Right lobe of liver (tissue), 6 donors: ENCODE data around the gene UBAC2. TPM values are rescaled to one million over a fixed set of nuclear protein-coding genes. Genes with fewer than 3 reads are reported as not detected.

ENCODE experiments used
- ATAC-seq, 4 donors: fragments of 200-7000 bp; cut with Tn5 transposase; one replicate each; pipeline ENCODE4 v1.9.1; 2020; ENCODE audit warnings: mild to moderate bottlenecking in 4 of 4, moderate library complexity in 4 of 4
- DNase-seq, 3 donors: peaks; one replicate each; pipeline ENCODE4 v3.0.0-alpha.2; 2020
- H3K27ac ChIP-seq, 3 donors: fragments of 200-600 bp; one replicate each; pipeline ENCODE4 v1.8.0; 2022
- H3K27me3 ChIP-seq, 2 donors: fragments of 200-600 bp; one replicate each; pipeline ENCODE4 v1.8.0; 2022
- H3K36me3 ChIP-seq, 4 donors: fragments of 200-600 bp; sonication (generic) in 1 of 4; one replicate each; pipeline versions ENCODE4 v1.5.1 to v1.8.0; 2017 to 2022; ENCODE audit warnings: control low read depth in 1 of 4
- H3K4me1 ChIP-seq, 4 donors: fragments of 200-600 bp; sonication (generic) in 1 of 4; one replicate each; pipeline versions ENCODE4 v1.5.1 to v1.8.0; 2017 to 2022; ENCODE audit warnings: control low read depth in 1 of 4
- H3K4me3 ChIP-seq, 3 donors: fragments of 200-600 bp; one replicate each; pipeline ENCODE4 v1.8.0; 2022
- H3K9me3 ChIP-seq, 4 donors: fragments of 200-600 bp; sonication (generic) in 1 of 4; one replicate each; pipeline versions ENCODE4 v1.5.1 to v1.8.0; 2017 to 2022; ENCODE audit warnings: control low read depth in 1 of 4
- POLR2A ChIP-seq: fragments of 450-650 bp; IDR thresholded peaks from one replicate; pipeline ENCODE4 v1.6.1; 2017; ENCODE audit warnings: antibody characterized with exemption, mild to moderate bottlenecking
- WGBS: methylation state at CpG from one replicate; pipeline ENCODE4 v1.1.6; 2018; ENCODE audit warnings: low coverage, low lambda C conversion rate; ENCODE audit not compliant: insufficient coverage; ENCODE audit errors: missing lambda C conversion rate; 5-methylcytosine and 5-hydroxymethylcytosine counted together
- intact Hi-C, 2 donors: fragments of 100-400 bp; cut with DNase I; formaldehyde crosslinking; loops; one replicate each; pipeline versions ENCODE4 v1.11.2 to v1.14.1; 2022
- total RNA-seq, 6 experiments: library from RNA; depleted of rRNA in 2 of 6; stranded (reverse); fragments of >200 nt in 2 of 6; fragmentation: NEBNext Ultra II Directional in 3 of 6; extraction: Animal tissue kit (Norgen Biotek cat#: 25700) in 3 of 6; gene quantifications; one replicate each; pipeline versions ENCODE4 v1.1.0 to v1.2.4, GENCODE V29; 2016 to 2023
- TF ChIP-seq, protein P1 (sequence below), 4 donors: fragments of 200-600 bp in 3 of 4; fragments of 450-650 bp in 1 of 4; IDR thresholded peaks; one replicate each; pipeline versions ENCODE4 v1.5.1 to v1.8.0; 2016 to 2022; ENCODE audit warnings: antibody characterized with exemption in 4 of 4, mild to moderate bottlenecking in 2 of 4
- donor health status: DM: no; HTN: yes; CAD: no.
- donor health status: DM: no; HTN: no; CAD: no.
- donor health status: DM: no; HTN: no; CAD: no.
- donor health status: DM: no; HTN: yes; CAD: no.
- donor health status: DM: no; HTN: yes; CAD: no.

The UBAC2 gene
- total RNA-seq, 6 experiments from 2014 or later = 30.2 to 45.0 (median 37.0) TPM

DNA sequence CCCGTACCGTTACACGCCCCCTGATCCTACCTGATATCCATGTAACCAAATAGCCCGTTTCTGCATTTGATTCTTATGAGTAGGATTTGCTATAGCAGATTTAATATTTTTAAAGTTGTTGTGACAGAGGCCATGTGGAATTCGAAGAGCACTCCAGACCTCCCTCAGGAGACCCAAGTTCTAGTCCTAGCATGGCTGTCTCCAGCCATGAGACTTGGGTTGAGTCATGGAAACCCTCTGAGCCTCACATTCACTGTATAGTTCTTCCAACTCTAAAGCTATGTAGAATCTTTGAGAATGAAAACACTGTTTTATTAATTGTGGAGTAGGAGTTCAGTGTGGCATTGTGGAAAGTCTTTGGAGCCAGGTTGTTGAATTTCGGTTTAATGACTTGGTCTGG is 114.5 kb downstream of the UBAC2 start:
- intact Hi-C loops = no loop called here
- no peak for TF ChIP-seq POLR2A
- TF ChIP-seq, protein P1, sequence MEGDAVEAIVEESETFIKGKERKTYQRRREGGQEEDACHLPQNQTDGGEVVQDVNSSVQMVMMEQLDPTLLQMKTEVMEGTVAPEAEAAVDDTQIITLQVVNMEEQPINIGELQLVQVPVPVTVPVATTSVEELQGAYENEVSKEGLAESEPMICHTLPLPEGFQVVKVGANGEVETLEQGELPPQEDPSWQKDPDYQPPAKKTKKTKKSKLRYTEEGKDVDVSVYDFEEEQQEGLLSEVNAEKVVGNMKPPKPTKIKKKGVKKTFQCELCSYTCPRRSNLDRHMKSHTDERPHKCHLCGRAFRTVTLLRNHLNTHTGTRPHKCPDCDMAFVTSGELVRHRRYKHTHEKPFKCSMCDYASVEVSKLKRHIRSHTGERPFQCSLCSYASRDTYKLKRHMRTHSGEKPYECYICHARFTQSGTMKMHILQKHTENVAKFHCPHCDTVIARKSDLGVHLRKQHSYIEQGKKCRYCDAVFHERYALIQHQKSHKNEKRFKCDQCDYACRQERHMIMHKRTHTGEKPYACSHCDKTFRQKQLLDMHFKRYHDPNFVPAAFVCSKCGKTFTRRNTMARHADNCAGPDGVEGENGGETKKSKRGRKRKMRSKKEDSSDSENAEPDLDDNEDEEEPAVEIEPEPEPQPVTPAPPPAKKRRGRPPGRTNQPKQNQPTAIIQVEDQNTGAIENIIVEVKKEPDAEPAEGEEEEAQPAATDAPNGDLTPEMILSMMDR (IDR thresholded peaks at IDR 0.05) = no peak
- DNase-seq = no peak
- peaks cover 0 to 10% (median 0%) of the 10 kb centered on the region in 4 donors for H3K4me1 ChIP-seq
- H3K4me3 ChIP-seq = no peak overlapping the region
- no peaks in the 10 kb centered on the region for H3K27me3 ChIP-seq
- ATAC-seq = no peak
- no peaks in the 10 kb centered on the region for H3K36me3 ChIP-seq
- 68% methylated on average over 6 of the region's 6 CpGs for WGBS
- no peaks in the 10 kb centered on the region for H3K9me3 ChIP-seq
- H3K27ac ChIP-seq = no peak overlapping the region

DNA sequence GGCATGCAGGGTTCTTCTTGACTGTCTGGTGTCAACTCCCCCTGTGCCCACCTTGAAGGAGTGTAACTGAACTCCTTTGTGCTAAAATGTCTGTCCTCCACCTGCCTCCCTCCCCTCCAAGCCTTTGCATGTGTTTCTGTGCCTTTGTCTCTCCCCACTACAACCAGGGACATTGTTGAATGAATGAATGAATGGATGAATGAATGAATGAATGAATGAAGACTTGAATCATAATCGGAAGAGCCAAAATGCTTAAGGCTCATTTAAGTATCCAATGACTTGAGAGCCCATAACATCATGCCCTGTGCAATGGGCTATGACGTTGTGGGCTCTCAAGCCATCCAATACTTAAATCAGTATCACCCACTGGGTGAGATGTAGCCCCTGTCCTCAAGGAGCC is 115.6 kb downstream of the UBAC2 start:
- no peak for TF ChIP-seq POLR2A
- TF ChIP-seq, protein P1 (IDR thresholded peaks at IDR 0.05) = no peak
- Histone ChIP-seq H3K27ac (no peak overlapping the region), H3K36me3 (no peaks in the 10 kb centered on the region), H3K27me3 (no peaks in the 10 kb centered on the region), H3K4me3 (no peak overlapping the region), H3K4me1 (peaks cover 0 to 10% (median 0%) of the 10 kb centered on the region in 4 donors), H3K9me3 (no peaks in the 10 kb centered on the region)
- WGBS = 92% methylated on average over 2 of the region's 2 CpGs
- no peak for DNase-seq
- intact Hi-C loops = no loop called here
- ATAC-seq = no peak

DNA sequence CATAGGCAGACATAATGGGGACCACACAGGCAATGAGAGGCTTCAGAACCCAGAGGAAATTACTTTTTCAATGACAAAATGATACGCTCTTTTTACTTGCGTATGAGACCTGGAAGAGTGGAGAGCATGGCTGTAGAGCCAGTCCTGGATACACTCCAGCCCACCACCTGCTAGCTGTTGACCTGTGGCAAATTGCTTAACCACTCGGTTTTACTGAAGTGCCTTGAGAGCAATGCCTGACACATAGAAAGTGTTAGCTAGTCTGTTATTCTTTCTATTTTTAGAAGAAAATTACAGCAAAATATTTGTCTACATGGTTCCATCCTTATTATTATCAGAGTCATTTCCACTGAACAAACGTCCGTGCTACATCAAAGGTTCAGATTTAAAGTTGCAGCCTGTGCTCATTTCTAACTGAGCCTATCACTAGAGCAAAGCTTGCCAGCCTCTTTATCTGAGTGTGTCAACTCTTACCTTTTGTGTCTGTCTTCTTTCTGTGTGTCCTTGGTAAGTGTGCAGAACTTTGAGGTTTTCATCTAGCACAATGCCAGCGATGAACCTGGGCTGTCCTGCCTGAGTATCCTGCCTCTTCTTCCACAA is 116.1 kb downstream of the UBAC2 start:
- TF ChIP-seq POLR2A = no peak
- TF ChIP-seq, protein P1 (IDR thresholded peaks at IDR 0.05) = no peak
- DNase-seq = peak in 1 of 3 donors; percentile 29
- no peak overlapping the region for H3K27ac ChIP-seq
- H3K4me1 ChIP-seq = peaks cover 0 to 10% (median 0%) of the 10 kb centered on the region in 4 donors
- H3K9me3 ChIP-seq = no peaks in the 10 kb centered on the region
- intact Hi-C loops = no loop called here
- peak; percentile 32 to 50 (median 44) for ATAC-seq
- no peaks in the 10 kb centered on the region for H3K36me3 ChIP-seq
- no peak overlapping the region for H3K4me3 ChIP-seq
- no peaks in the 10 kb centered on the region for H3K27me3 ChIP-seq
- WGBS = 54% methylated on average over 4 of the region's 6 CpGs

DNA sequence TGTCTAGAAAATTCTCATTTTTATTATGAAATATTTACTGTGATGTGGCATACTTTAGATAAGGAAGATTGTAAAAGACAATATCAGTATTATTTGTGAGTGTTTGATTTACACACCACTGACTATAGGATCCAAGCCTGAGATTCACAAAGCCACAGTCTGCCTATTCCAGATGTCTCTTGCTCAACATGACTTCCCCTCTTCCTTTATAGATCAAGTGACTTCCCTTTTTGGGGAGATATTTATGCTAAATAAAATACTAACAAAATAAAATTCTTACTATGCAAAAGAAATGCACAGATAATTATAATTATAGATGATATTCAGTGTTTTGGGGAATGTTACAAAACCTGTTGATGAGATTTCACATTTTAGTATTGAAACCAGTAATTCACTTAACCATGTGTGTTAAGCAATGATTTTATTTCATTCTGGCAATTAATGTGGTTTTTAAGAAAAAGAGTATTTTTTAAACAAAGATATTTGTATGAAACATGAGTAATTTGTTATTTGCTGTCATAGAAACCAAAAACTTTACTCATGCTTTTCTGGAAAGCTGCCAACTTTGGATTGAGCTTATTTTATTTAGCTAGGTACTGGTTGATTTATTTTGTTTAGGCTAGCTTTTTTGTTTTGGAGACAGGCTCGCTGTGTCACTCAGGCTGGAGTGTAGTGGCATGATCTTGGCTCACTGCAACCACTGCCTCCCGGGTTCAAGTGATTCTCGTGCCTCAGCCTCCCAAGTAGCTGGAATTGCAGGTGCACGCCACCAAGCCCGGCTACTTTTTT is 120.2 kb downstream of the UBAC2 start:
- no peaks in the 10 kb centered on the region for H3K27me3 ChIP-seq
- TF ChIP-seq, protein P1 (IDR thresholded peaks at IDR 0.05) = no peak
- no peak for TF ChIP-seq POLR2A
- H3K9me3 ChIP-seq = no peaks in the 10 kb centered on the region
- ATAC-seq (peak in 2 of 4 donors; percentile 26 to 48), DNase-seq (no peak)
- intact Hi-C loops = no loop called here
- no peak overlapping the region for H3K4me3 ChIP-seq
- 77% methylated on average over 5 of the region's 5 CpGs for WGBS
- H3K36me3 ChIP-seq = no peaks in the 10 kb centered on the region
- H3K27ac ChIP-seq = no peak overlapping the region
- no peaks in the 10 kb centered on the region for H3K4me1 ChIP-seq
